ENCODE data around the gene TSEN34.

TSEN34 gene

GRCh38 chr19:54158812-54159351 lies 32.2 kb upstream of the TSEN34 start:
- no peak for TF ChIP-seq CTCF (IDR thresholded peaks at IDR 0.05; ENCODE audit: unreplicated experiment in 3 of 3)
- Mint-ChIP-seq H3K9me3 (peaks cover 10% of the 10 kb centered on the region), H3K36me3 (ENCODE audit: low read depth) (peaks cover 39% of the 10 kb centered on the region), H3K4me1 (peaks cover 34% of the 10 kb centered on the region), H3K4me3 (peak overlapping the region; percentile 98 to 99 (median 98)), H3K27ac (peak overlapping the region; percentile 97 to 98 (median 97)), H3K27me3 (ENCODE audit: low read depth) (peaks cover 6% of the 10 kb centered on the region)

- H3K36me3 Mint-ChIP-seq (ENCODE audit: low read depth): peaks cover 35% of the 10 kb centered on the region
- H3K4me3 Mint-ChIP-seq: peak within 1 kb of the TSS; percentile 98 to 99 (median 98)
- peaks cover 10% of the 10 kb centered on the region for H3K9me3 Mint-ChIP-seq
- peaks cover 34% of the 10 kb centered on the region for H3K4me1 Mint-ChIP-seq
- peak within 1 kb of the TSS; percentile 97 to 98 (median 97) for H3K27ac Mint-ChIP-seq
- peak; percentile 38 to 55 (median 44) for TF ChIP-seq CTCF (IDR thresholded peaks at IDR 0.05; ENCODE audit: unreplicated experiment in 3 of 3)
- H3K27me3 Mint-ChIP-seq (ENCODE audit: low read depth): peaks cover 12% of the 10 kb centered on the region
Measured at GRCh38 chr19:54159352-54160181, 31.5 kb upstream of the TSEN34 start, which contains the start of gene LENG1. Gene LENG1, minus strand, starts transcription at chr19:54159721. Its CDS starts 26 bp downstream, at chr19:54159695.

GRCh38 chr19:54160182-54160811 lies 30.8 kb upstream of the TSEN34 start:
- peaks cover 34% of the 10 kb centered on the region for H3K4me1 Mint-ChIP-seq
- H3K4me3 Mint-ChIP-seq: peak overlapping the region; percentile 98 to 99 (median 98)
- H3K9me3 Mint-ChIP-seq: peaks cover 11% of the 10 kb centered on the region
- H3K36me3 Mint-ChIP-seq (ENCODE audit: low read depth): peaks cover 29% of the 10 kb centered on the region
- H3K27ac Mint-ChIP-seq: peak overlapping the region; percentile 97 to 98 (median 97)
- no peak for TF ChIP-seq CTCF (IDR thresholded peaks at IDR 0.05; ENCODE audit: unreplicated experiment in 3 of 3)
- H3K27me3 Mint-ChIP-seq (ENCODE audit: low read depth): peaks cover 12% of the 10 kb centered on the region

- H3K27me3 Mint-ChIP-seq (ENCODE audit: low read depth): peaks cover 14% of the 10 kb centered on the region
- peaks cover 17% of the 10 kb centered on the region for H3K9me3 Mint-ChIP-seq
Measured at GRCh38 chr19:54160854-54161253, 30.3 kb upstream of the TSEN34 start.

GRCh38 chr19:54162241-54162805 lies 28.8 kb upstream of the TSEN34 start:
- no peak overlapping the region for H3K27ac Mint-ChIP-seq
- TF ChIP-seq CTCF (IDR thresholded peaks at IDR 0.05; ENCODE audit: unreplicated experiment in 3 of 3): no peak
- peak overlapping the region; percentile 76 to 84 (median 81) for H3K4me3 Mint-ChIP-seq
- H3K27me3 Mint-ChIP-seq (ENCODE audit: low read depth): peaks cover 16% of the 10 kb centered on the region
- peaks cover 17% of the 10 kb centered on the region for H3K9me3 Mint-ChIP-seq
- peaks cover 19% of the 10 kb centered on the region for H3K36me3 Mint-ChIP-seq (ENCODE audit: low read depth)
- peaks cover 34% of the 10 kb centered on the region for H3K4me1 Mint-ChIP-seq

More at GRCh38 chr19:54160854-54161253, 30.3 kb upstream of the TSEN34 start:
- Mint-ChIP-seq H3K4me3 (peak overlapping the region; percentile 98 to 99 (median 98)), H3K4me1 (peaks cover 34% of the 10 kb centered on the region), H3K36me3 (ENCODE audit: low read depth) (peaks cover 29% of the 10 kb centered on the region), H3K27ac (peak overlapping the region; percentile 97 to 98 (median 97))
- TF ChIP-seq CTCF (IDR thresholded peaks at IDR 0.05; ENCODE audit: unreplicated experiment in 3 of 3): no peak

All from nephron (organoid).